Stimulated activated CD8-positive, alpha-beta memory T cell treated with anti-CD3 and anti-CD28 coated beads, Interleukin-2, amount 100 ng/mL, for 48 hours (primary cell): Measurements from ENCODE around the gene SLC25A47.
A peak's percentile ranks its signal among the peaks of the same experiment; 100 is the strongest.
"Not testable (repeated sequence)": the region's sequence is repeated elsewhere in the genome, so short reads cannot be mapped to it uniquely, and the experiment has no call there.

Experiments
- DNase-seq, 2 donors: peaks; one replicate each; pipeline ENCODE4 v3.0.0-alpha.2; 2020; ENCODE audit warnings: low read depth in 2 of 2

Gene SLC25A47

DNA sequence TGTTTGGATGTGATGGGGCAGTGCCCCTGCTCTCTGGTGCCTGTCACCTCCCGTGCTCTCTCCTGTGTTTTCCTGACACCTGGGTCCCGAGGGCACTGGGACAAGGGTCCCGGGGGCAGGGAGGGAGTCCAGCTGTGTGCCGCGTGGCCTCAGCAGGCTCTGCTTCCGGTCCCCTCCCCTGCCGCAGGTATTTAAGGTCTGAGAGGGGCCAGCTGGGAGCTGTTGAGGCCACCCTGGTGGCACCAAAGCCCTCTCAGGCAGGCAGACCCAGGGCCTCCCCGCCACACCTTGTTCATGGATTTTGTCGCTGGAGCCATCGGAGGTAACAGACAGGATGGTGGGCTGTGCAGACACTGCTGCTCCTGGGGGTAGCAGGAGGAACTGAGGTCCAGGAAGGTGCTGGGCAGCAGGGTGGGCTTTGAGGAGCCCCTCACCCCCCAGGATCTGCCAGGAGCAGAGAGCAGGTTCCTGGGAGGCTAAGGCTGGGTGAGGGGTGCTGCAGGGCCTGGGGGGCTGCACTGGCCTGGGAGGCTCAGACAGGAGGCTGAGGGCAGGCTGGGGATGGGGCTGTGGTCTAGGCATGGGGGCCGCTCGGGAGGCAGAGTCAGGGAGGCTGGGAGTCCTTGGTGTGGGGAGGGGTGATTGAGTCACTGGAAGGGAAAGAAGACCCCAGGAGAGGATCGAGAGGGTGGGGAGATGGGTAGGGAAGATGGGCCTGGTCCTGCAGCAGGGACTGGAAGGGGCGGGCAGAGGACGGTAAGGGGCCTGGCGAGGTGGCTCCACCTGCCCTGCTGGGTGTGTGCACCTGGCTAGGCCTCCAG, at the start of gene SLC25A47:
TSS of gene SLC25A47 (plus strand) at position 219 of the 821 bp plus-strand sequence. CDS start at position 295, 76 bp downstream.
- DNase-seq: no peak

DNA sequence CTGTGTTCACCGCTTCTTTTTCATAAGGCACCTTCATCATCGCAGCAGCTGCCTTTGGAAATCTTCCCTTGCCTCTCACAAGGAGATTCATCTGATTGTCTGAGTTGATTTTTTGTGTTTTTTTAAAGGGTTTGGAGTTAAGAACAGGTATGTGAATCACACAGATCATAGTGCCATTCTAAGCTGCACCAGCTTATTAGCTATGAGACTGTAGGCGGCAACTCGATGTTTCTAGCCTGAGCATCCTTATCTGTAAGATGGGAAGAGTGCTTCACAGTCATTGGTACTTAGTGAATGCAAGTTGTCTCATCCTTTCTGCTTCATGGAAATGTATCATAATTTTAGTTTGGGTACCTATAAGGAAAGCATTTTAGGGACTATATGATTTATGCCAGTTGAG, 48.9 kb upstream of the SLC25A47 start:
- DNase-seq: no peak

DNA sequence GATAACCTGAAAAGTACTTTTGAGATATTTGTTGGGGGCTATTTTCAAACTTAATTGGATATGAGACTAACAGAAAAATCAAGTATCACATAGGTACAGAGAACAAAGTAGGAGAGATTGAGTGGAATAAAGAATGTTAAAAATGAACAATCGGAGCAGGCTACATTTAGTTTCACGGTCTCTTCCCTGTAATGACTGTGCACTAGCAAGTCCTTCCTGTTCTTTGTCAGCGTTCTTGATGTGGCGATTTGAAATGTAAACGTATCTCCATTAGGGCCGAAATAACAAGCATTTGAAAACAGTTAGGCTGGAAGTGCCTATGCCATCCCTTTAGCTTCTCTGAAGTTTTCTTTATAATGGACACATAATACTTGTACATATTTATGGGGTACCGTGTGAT, 47.9 kb upstream of the SLC25A47 start:
- DNase-seq: no peak

- no peak for DNase-seq
Measured at GRCh38 chr14:100278702-100279101, 44.4 kb upstream of the SLC25A47 start.

- no peak for DNase-seq
Measured at GRCh38 chr14:100279133-100279532, 44.0 kb upstream of the SLC25A47 start.

DNA sequence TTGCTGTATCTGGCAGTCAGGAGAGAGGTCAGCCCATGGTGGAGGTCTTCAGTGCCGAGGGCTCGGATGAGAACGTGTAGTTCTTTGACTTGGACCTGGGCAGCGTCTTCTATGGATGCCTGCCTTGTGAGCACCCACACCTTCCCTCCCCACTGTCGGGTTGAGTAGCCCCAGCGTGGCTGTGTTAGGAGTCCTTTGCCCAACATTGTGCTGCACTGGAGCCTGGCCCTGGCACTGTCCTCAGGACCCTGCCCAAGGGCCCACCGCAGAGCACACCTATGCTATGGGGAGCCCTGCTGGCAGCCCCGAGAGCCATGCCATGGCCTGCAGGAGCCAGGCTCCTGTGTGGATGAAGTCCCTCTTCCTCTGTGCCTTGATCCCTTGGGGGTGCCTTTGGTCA, 43.6 kb upstream of the SLC25A47 start:
- DNase-seq: no peak

DNA sequence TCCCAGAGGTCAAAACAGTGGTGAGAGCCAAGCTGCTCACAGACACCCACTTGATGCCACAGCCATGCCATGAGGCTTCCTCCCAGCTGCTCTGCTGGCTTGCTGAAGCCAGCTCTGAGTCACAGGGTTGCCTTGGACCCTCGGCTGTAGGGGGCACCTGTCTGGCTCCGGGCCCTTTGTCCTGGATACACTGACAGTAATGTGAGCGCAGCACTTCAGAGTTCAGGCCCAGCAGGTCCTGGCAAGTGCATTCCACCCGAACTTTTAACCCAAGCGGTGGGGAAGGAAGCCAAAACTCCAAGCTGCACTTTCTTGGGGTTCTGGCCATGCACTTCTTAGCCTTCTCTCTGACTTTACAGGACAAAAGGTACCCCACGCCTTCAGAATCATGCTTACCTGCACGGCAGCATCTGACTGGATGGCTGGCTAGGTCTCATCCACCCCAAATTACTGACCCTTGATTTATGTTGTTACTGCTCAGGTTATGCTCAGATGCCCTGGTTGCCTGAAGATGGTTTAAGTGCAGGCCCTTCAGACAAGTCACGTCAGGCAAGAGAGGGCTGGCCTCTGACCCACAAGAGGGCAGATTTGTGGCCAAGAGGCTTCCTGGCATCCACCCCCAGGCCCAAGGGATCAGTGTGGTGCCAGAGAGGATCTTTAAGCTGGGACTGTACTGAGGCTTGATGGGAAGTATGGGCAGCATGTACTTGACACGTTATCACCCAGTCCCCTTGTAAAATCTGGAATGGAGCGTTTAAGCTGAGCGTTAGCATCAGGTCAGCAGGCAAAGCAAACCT, 41.7 kb upstream of the SLC25A47 start:
- no peak for DNase-seq

DNA sequence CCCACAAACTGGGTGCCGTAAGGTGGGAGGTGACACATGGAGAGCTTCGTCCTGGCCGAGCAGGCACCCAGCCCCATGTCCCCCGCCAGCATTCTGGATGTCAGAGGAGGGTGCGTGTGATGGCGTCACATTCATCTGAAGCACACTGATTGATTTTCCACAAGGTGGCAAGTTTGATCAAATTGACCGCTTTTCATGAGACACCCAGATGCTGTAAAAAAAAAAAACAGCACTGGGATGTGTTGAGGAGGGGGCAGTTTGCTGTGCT, 41.1 kb upstream of the SLC25A47 start:
- DNase-seq: no peak

DNA sequence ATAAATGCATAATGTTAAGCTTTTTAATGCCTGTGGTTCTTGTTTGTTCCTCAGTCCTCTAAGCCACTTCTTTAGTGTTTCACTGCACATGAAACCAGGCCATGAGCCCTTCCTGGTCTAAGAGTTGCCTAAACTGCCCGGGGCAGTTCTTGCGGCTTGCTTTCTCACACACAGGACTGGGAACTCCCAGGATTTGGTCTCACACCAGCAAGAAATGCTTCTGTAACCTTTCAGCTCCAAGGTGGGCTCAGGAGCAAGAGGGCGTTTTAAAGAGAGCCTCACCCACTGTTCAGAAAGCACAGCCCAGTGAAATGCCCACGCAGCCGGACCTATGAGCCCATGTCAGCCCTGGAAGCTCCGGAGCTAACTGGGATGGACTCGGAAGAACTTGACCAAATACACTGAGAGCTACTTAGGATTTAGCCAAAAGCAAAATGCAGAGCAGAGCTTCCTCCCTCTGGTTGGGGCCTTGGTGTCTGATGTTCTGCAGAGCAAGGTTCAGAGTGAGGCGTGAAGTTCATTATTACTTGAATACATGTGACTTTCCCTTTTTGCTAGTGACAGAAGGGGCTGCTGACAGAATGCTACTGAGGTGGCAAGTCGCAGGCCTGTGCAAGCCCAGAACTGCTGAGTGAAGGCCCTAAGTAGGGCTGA, 40.2 kb upstream of the SLC25A47 start:
- DNase-seq: no peak

DNA sequence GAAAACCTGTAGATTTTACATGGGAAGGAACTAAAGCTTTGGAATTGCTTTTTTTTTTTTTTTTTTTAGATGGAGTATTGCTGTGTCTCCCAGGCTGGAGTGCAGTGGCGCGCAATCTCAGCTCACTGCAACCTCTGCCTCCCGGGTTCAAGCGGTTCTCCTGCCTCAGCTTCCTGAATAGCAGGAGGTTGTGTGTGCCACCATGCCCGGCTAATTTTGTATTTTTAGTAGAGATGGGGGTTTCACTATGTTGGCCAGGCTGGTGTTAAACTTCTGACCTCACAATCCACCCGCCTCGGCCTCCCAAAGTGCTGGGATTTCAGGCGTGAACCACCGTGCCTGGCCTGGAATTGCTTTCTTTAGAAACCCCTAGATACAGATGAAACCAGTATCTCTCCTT, 39.7 kb upstream of the SLC25A47 start:
- not testable (repeated sequence) for DNase-seq

DNA sequence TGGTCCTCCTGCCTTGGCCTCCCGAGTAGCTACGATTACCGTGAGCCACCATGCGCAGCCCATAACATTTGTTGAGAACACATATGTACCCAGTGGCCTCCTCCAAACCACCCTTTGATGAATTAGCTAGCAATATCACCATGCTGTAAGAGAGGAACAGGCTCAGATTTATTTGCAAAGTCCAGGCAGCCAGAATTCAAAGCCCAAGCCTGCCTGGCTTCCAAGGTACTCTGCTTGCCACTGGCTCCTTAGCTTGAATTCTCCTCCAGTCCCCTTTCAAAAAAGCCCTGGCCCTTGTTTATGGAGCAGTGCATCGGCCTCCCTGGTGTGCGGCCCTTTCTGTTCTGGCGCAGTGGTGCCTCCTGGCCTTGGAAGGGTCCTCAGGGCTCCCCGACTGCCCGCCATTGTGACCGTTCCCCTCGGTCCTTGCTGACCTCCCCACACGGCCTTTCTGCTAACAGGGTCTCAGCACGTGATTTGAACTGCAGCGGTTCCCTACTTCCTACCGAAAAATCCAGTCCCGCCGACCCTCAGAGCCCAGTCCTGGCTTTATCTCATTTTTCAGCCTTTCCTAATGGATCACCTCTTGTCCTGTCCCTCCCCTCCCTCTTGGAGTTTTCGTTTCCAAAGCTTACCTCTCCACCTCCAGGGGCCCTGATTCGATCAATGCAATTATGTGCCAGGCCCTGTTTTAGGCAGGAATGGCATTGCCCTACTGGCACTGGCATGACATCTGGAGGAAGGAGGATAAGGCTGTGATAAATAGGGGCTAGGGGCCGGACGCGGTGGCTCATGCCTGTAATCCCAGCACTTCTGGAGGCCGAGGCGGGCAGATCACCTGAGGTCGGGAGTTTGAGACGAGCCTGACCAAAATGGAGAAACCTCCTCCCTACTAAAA, 38.9 kb upstream of the SLC25A47 start:
- no peak for DNase-seq

DNA sequence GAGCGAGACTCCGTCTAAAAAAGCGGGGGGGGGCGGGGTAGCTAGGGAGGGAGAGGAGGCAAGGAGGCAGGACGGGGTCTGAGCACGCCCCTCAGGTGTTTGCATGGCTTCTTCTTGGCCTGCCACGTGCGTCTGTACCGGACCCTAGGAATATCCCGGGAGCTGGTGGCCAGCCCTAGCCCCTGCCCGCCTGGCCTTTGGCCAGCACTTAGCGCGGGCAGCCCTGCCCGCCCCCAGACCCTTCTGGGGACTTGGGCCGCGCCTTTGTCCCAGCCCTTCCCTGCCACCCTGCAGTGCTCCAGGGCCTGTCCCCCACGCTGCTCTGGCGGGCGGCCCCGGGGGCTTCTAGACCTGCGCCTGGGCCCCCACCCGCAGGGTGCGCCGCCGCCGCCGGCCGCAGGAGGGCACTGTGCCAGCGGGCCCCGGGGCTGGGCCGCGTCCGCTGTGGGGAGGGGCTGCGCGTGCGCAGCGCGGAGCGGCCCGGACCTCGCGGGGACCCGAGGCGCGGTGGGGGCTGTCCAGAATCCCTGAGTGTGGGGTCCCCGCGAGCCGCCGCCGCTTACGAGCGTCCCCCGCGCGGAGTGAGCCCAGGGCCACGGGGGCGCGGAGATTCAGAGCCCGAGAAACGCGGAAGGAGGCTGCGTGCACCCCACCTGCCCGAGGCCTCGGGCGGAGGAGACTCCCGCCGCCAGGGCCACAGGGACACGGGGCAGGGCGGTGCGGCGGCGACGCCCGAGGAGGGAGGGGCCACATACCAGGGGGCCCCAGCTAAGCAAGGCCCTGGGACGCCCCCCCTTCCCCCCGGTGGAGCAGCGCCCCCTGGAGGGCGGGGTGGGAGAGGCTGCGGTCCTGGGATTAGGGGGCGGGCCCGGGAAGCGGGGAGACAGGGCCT, 37.9 kb upstream of the SLC25A47 start:
- DNase-seq: peak; percentile 63 to 78

- no peak for DNase-seq
Measured at GRCh38 chr14:100285913-100286400, 37.2 kb upstream of the SLC25A47 start.

DNA sequence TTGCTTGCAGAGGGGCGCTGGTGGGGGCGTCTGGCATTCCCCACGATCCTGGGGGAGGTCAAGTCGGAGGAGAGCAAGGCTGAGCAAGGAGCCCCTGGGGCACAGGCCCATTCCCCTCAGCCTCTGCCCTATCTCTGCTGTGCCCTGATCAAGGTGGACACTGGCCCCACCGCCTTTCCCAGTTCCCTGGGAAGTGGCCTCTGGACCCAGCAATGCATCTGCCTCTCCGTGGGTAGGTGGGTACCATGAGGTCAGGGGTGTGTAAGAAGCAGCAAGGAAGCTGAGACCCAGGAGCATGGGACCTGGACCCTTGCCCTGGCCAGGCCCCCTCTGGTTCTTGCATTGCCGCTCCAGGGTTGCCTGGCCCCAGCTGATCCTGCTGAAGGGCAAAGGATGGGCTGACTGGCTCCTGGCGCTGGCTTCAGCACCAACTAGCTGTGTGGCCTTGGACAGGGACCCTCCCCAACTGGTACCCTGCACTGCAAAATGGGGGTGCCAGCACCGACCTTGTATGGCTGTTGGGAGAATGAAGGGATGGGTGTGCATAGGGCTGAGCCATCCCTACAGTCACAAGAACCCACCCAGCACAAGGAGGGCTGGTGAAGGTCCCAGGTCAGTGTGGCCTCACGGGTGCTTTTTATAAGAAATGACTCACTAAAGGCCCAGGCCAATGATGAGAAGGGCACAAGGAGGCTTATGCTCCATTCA, 36.5 kb upstream of the SLC25A47 start:
- DNase-seq: no peak

DNA sequence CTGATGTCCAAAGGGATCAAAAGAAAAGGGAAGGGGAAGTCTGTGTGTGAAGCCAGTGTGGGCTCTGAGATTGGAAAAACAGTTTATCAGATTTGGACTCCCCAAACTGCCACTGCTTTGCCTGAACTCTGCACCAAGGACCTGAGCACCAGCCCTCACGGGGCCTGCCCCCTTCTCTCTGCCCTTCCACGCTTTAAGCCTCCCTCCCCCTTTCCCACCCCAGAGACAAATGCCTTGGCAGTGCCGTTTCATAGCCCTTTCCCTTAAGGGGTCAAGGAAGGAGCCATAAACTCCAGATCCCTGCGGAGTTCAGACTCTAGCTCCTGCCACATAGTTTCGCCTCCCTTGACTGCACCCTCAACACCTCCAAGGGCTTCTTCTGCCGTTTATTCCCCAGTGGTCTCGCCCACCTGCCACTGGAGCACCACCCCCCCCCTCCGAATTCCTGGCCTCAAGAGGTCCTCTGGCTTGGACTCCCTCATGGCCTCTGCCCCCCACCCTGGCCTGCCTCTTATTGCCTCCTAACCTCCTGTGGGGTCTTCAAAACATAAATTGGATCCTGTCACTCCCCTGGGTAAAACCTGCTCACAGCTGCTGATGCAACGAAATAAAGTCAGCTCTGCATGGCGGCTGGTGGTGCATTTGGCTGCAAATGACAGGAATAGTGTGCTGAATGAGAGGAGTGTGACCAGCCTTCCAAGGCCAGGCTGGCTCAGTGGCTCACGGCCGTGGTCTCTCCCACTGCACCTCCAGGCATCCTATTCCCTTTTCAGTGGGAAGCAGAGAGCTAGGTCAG, 35.7 kb upstream of the SLC25A47 start:
- no peak for DNase-seq

- not testable (repeated sequence) for DNase-seq
Measured at GRCh38 chr14:100287998-100288295, 35.2 kb upstream of the SLC25A47 start.

DNA sequence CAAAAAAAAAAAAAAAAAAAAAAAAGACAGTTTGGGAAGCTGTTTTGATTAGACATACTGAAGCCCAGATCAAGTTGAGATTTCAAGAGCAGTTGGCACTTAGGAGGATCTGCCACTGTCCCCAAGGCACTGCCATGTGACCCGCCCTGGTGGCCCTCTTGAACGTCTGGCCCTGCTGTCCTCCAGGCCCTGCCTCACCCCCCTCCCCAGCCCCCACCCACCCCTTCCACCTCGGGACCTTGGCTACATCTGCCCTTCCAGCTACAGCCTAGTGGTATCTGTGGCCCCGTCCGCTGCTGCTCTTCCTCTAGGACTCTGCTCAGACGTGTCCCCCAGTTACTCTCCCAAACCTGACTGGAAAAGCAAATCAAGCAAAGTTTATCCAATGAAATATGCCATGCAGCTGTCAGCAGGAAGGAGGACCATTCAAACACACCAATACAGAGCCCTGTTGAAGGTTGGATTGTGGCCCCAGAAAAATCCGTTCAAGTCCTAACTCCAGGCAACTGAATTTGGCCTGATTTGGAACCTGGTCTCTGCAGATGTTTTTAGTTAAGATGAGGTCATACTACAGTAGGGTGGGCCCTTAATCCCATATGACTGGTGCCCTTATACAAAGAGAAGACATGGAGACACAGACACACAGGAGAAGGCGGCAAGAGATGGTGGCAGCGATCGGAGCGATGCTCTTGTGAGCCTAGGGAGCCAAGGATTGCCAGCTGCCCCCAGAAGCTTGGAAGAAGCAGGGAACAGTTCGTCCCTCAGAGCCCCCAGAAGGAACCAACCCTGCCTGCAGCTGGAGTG, 34.6 kb upstream of the SLC25A47 start:
- DNase-seq: no peak

DNA sequence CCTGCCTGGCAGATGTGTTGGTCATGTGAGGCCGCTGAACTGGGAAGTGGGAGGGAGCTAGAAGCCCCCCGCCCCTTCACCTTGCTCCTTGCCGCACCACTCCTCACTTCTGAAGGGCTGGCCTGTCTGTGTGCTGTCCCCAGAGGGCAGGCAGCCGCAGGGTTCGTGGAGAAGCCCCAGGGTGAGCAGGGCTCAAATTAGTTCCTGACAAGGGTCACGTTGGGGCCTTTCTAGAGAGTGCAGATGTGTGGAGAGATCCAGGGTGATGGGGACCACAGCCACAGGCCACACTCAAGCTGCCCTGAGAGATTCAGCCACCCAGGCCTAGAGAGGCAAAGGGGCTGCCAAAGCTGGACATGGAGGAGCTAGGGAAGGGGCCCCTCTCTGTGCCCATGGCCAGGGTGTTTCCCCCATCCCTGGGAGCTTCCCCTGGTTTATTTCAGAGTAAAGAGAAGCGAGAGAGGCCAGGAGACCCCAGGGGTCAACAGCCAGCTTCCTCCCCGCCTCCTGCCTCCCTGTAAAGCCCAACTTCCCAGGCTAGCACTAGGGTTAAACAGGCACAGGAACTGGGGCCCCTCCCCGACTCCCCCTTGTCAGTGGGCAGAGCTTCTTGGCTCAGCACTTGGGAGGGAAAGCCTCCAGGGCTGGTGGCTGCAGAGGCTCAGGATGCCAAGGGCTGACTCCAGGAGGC, 33.1 kb upstream of the SLC25A47 start:
- no peak for DNase-seq
